HG03342 (cell line): ENCODE data around the gene TSPAN9.

Experiments
- ATAC-seq: cut with Tn5 transposase; IDR thresholded peaks from one replicate; pipeline ENCODE4 v1.9.1; 2021; ENCODE audit warnings: mild to moderate bottlenecking, moderate library complexity; ENCODE audit not compliant: unreplicated experiment

TSPAN9 gene

GRCh38 chr12:3220382-3221321 is 143.5 kb downstream of the TSPAN9 start:
- no peak for ATAC-seq

DNA sequence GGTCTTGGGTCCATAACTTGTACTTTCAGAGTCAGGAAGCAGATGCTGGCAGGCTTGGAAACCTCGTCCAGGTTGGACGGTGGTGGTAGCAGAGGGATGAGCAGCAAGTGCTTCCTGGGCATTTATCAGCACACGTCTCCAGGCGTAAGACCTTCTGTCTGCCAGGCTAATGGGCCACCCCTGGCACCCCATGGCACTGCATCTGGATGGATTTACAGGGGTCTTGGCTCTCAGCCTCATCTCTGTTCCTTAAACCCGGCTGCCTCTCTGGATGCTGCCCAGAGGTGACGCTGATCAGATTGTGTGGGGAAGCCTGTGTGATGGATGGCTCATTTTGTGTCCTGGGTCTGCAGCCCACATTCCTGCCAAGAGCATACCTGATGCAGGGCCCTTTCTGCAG is 145.1 kb downstream of the TSPAN9 start:
- ATAC-seq = no peak

DNA sequence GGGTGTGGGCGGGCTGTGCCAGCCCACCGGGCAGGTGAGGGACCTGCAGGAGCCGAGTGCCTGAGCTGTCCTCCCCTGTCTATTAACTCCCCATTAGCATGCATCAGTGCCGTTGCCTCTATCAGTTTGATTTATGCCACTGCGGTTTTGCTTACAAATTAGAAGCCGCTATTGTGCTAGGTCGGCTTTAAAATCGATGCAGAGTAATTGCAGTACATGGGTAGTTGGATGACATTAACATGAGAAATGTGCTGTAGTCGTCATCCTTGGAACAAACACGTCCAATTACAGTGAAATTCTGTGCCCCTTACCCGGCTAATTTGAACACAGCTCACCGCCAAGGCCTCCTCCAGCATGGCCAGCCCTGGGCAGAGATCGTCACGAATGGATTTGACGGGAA is 145.8 kb downstream of the TSPAN9 start:
- ATAC-seq = no peak

- no peak for ATAC-seq
These were observed 146.7 kb downstream of the TSPAN9 start for GRCh38 chr12:3223601-3224529.

DNA sequence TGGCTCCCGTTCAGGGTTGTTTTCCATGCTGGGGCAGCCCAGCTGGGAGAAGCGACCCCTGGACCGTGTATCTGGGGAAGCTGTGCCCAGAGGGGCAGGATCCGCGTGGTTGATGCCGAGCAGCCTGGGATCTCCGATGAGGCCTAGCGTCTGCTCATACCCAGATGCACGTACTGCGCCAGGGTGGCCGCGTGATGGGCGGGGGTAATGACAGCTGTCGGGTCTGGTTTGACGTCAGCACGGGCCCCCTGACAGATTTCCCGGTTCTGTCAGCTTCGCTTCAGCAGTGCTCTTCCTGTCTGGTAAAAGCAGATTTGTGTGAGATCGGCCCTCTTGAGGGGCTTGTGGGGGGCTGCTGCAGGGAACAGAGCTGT is 147.3 kb downstream of the TSPAN9 start:
- no peak for ATAC-seq

GRCh38 chr12:3225154-3225795 is 148.1 kb downstream of the TSPAN9 start:
- no peak for ATAC-seq

DNA sequence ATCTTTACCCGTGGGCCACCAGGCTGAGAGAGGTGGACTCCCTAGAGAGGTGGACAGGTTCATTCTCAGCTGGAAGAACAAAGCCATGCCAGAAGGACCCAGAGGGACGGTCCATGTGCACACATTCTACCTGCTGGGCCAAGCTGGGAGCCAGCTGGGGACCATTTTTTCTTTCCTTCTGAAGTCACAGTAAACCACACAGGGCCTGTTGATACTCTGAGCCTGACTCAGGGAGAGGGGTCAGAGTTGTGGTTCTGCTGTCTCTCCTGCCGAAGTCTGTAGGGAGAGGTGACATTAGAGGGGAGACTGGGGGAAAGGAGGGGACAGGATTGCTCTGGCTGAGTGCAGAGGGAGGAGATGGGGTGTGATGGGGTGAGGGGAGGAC is 148.6 kb downstream of the TSPAN9 start:
- no peak for ATAC-seq

DNA sequence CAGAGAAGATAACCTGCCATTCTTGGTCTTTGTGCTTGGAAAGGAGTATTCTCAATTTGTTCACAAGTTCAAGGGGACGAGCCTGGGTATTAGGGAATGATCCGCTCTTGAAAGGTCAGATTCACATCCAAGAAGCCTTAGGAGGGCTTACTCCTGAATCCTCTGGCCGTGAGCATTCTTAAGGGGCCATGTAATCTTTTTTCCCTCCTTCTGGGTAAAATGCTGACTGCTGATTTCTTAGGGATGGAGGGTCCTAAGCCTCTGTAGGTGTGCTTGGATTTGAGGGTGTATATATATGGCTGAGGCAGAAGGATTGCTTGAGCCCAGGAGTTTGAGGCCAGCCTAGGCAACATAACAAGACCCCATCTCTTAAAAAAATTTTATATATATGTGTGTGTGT is 149.1 kb downstream of the TSPAN9 start:
- ATAC-seq = no peak

DNA sequence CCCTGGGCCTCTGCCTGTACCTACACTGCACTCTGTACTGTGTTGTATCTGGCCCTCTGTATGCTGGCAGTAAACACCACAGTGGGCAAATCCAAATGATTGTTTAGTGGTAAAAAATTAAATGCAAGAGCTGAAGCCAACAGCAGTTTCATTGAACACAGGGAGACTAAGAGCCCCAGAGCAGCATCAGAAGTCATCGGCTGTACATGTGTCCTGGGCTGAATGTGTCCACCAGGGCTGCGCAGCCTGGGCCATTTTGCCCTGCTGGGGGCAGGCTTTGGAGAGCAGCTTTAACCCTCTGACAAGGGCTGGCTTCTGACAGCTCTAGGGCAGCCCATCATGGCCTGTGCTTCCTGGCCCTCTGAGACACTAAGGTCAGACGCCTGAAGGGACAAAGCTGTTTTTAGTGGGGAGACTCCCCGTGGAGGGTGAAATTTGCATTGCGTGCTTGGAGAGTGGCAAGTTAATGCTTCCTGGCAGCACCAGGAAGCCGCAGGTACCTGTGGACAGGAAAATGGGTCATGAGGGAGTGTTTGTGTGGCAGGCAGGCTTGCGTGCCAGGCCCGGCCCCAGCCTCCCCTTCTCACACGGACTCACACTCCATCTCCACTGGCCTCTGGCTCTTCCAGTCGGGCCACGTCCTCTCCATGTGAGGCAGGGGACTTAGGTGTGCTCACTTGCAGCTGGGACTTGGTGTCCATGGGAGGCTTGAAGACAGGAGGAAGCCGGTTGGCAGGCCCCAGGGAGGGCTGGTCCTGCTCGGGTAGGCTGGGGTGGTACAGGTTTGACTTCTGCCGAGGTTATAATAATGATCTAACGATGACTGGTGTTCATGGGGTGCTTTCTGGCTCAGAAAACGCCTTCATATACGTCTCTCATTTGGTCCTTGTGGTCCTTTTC is 150.1 kb downstream of the TSPAN9 start:
- ATAC-seq = no peak

- ATAC-seq = no peak
These were observed 151.4 kb downstream of the TSPAN9 start for GRCh38 chr12:3228552-3228951.

GRCh38 chr12:3229577-3229976 is 152.4 kb downstream of the TSPAN9 start:
- ATAC-seq = no peak

DNA sequence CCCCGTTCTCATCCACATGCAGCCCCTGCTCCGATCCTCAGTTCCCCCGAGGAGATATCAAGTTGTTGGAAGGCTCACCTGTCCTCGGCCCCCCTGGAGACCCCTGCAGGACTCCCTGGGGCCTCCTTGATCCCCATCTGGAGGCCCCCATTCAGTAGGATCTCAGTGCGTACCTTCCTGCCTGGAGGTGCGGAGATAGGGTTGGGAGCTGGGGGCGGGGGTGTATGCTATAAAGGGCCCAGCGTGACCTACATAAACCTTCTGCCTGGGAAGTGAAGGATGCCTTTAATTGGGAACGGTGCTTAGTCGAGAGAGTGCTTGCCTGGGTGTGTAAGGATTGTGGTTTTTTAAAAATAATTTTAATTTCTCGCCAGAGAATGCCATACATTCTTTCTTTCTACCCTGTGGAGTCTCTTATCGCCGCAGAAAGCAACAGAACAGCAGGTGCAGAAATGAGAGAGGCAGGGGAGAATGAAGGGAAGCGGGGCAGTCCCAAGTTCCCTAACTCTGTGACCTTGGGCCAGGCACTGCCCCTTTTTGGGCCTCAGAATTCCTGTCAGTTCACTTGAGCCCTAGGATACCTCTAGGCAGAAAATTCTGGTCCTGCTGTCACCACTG is 153.7 kb downstream of the TSPAN9 start:
- ATAC-seq = no peak

GRCh38 chr12:3231399-3231876 is 154.3 kb downstream of the TSPAN9 start:
- ATAC-seq = no peak

DNA sequence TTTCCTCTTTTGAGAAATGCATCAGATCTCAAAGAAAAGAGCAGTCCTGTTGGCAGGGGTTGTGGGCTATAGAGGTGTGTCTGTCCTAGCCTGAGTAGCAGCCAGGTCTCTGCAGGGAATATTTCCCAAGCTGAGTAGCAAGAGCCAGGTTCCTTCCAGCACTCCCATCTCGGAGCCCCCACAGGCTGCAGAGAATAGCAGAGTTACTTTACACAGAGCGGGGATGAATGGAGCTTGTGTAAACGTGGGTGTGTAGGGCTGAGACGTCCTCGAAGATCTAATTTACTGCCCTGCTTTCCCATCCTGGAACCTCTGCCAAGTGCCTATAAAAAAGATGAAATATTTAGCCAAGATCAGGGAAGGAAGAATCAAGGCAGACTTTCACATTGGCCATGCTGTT is 156.6 kb downstream of the TSPAN9 start:
- no peak for ATAC-seq

DNA sequence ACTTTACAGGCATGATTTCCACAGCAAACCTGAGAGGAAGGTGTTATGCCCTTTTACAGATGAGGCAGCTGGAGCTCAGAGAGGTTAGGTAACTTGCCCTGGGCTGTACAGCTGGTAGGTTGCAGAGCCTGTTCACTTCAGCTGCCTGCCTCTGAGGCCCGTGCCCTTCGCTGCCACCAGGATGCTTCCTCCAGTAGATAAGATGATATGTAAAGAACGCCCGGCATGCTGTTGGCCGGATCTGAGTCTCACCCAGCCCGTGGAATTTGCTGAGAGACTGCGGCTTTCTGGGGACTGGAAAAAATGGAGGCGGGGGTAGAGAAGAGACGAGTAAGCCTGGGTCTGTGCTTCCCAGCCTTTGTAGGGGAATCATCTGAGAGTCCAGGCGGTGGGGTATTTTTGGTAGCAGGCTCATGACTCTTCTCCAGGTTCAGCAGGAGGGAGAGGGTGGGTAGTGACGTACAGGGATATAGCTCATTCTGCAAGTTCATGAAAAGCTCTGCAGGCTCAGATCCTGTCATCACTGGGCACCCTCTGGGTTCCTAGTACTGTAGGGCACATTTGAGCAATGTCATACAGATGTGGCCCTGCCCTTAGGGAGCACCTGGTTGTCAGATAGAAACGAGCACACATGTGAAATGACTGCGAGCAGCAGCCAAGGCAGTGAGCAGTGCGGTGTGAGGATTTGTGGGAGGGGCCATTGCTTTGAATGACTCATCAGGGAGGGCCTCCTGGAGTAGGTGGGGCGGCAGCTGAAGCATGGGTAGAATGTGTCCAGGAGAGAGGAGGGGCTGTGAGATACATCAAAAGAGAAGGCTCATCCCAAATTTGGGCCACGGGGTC is 159.4 kb downstream of the TSPAN9 start:
- ATAC-seq = no peak

DNA sequence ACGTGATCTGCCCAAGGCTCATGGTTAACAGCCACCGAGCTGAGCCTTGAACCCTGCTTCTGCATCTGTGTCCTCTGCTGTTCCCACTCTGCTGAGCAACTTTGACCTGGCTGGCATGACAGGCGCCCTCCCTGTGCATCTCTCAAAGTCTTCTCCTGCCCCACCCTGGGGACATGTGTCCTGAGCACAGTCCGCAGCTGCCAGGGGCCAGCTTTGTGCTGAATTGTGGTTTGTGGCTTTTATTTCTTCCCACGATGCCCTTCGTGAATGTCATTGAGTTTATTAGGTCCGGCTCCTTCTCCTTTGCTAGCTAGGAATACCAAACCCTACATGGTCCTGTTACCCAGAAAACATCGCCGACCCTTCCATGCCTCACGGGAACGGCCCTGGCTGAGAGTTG is 161.0 kb downstream of the TSPAN9 start:
- no peak for ATAC-seq

- ATAC-seq = no peak
These were observed 164.4 kb downstream of the TSPAN9 start for GRCh38 chr12:3241621-3242020.

DNA sequence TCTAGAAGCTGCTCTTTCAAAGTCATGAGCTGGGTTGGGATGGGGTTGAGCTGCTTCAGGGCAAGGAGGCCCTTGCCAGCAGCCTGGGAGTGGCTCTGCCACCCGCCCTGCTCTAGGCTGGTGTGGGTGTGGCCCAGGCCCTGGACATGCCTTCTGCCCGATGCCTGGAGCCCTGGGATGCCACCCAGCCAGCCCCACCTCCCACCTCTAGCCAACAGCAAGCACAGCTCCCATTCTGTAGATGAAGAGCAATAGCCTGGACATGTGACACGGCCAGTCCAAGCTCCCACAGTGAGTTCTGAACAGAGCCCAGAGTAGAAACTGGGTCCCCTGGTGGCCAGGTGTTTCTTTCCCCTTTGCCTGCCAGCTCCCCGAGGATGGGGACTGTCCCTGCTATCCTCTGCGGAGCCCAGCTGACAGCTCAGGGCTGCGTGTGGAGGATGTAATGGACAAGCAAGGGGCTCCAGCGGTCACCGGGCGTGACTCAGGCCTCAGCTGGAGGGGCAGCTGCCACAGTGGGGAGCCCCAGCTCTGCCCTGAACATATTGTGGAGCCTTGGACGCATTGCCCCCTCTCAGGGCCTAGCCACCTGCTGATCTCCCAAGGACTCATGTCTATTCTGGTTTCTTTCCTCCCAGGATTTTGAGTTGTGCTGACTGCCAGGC is 165.2 kb downstream of the TSPAN9 start:
- no peak for ATAC-seq
